ENCODE measurements around the gene WDR7.

GRCh38 chr18:57025540-57025939, 374.4 kb downstream of the WDR7 start:
- no peak for TF ChIP-seq CTCF (conservative IDR thresholded peaks at IDR 0.05; ENCODE audit: low read depth in 2 of 2)
- TF ChIP-seq POLR2AphosphoS5 (IDR thresholded peaks at IDR 0.05; ENCODE audit: low read depth), result no peak
- no peak for TF ChIP-seq JUNB (IDR thresholded peaks at IDR 0.05; ENCODE audit: unreplicated experiment)
- TF ChIP-seq EZH2 (IDR thresholded peaks at IDR 0.05; ENCODE audit: low read depth, unreplicated experiment), result no peak
